ENCODE measurements around the gene MXI1.
A peak's percentile ranks its signal among the peaks of the same experiment; 100 is the strongest.

The MXI1 gene

DNA sequence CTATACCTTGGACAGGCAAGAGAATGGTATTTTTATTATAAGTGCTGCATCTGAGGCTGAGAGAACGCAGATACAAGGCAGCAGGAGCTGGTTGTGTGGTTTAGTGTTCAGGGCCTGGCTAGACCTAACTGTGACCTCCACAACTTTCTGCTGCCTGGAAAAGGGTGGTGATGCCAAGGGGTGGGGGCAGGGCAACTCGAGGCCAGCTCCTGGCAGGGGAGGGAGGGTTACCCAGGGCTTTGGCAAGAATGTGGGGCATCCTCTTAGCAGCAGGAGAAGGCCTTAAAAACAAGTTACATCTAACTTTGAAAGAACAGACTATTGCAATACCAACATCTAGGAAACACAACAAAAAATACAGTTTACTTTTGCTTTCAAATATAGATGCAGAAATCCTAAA, 13.0 kb downstream of the MXI1 start:
- TF ChIP-seq, protein P1, sequence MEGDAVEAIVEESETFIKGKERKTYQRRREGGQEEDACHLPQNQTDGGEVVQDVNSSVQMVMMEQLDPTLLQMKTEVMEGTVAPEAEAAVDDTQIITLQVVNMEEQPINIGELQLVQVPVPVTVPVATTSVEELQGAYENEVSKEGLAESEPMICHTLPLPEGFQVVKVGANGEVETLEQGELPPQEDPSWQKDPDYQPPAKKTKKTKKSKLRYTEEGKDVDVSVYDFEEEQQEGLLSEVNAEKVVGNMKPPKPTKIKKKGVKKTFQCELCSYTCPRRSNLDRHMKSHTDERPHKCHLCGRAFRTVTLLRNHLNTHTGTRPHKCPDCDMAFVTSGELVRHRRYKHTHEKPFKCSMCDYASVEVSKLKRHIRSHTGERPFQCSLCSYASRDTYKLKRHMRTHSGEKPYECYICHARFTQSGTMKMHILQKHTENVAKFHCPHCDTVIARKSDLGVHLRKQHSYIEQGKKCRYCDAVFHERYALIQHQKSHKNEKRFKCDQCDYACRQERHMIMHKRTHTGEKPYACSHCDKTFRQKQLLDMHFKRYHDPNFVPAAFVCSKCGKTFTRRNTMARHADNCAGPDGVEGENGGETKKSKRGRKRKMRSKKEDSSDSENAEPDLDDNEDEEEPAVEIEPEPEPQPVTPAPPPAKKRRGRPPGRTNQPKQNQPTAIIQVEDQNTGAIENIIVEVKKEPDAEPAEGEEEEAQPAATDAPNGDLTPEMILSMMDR (IDR thresholded peaks at IDR 0.05; ENCODE audit: extremely low read depth, insufficient read depth, missing control alignments), result no peak
- DNase-seq (ENCODE audit: low spot score), result no peak
- in situ Hi-C loops (cut with MboI; ENCODE audit: low pct_unique_long_range_greater_than_20kb, low sequenced_read_pairs, unreplicated experiment), result no loop called here

DNA sequence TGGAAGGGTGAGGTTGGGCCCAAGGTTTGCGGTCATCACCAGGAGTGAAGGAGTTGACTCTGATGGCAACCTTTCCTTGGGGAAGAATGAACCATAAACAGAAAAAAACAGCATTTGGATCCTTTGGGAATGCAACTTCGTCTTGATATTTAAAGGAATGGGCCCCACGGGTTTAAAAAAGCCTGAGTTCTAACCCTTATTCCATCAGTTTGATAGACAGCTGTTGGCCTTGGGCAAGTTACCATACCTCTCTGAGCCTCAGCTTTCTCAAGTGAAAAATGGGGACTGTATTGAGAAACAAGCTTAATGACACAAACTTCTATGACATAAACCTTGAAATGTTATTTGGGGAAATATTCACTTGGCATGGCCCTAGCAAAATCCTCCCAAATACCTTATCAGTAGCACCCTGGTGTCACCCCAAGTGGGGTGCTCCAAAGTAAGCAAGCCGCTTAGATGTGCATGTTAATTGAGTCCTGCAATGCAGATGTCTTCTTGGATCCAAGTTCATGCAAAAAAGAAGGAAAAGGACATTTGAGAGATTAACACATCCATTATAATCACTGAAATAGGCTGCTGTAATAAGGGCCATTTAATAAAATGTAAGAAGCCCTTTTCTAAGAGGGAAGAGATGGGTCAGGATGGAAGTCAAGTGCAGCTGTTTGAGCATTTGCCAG, 13.8 kb downstream of the MXI1 start:
- in situ Hi-C loops (cut with MboI; ENCODE audit: low pct_unique_long_range_greater_than_20kb, low sequenced_read_pairs, unreplicated experiment), result no loop called here
- TF ChIP-seq, protein P1 (IDR thresholded peaks at IDR 0.05; ENCODE audit: extremely low read depth, insufficient read depth, missing control alignments), result no peak
- DNase-seq (ENCODE audit: low spot score), result no peak

DNA sequence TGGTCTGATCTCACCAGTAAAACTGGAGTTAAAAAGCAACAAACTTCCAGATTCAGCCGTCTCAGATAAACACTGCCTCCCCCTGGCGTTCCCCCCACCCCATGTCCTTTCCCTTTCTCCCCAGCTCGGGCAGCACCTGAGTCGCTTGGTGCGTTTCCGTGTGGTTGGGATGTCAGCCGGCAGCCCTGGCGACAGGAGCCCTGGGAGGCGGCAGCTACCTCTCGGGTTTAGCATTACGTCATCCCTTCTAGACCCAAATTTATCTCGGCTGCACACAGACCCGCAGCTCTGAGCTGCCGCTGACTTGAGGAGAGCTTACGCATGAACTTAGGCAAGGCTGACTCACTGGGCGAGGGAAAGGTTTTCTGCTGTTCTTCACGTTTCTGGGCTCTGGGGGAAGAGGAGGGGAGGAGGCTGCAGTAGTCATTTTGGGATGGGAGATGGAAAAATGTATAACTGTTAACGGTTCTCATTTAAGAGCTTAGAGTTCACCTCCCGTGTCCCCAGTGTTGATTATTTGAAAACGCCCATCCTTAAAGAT, 14.4 kb downstream of the MXI1 start:
- in situ Hi-C loops (cut with MboI; ENCODE audit: low pct_unique_long_range_greater_than_20kb, low sequenced_read_pairs, unreplicated experiment), result no loop called here
- TF ChIP-seq, protein P1 (IDR thresholded peaks at IDR 0.05; ENCODE audit: extremely low read depth, insufficient read depth, missing control alignments), result peak; percentile 32
- peak; percentile 65 for DNase-seq (ENCODE audit: low spot score)

DNA sequence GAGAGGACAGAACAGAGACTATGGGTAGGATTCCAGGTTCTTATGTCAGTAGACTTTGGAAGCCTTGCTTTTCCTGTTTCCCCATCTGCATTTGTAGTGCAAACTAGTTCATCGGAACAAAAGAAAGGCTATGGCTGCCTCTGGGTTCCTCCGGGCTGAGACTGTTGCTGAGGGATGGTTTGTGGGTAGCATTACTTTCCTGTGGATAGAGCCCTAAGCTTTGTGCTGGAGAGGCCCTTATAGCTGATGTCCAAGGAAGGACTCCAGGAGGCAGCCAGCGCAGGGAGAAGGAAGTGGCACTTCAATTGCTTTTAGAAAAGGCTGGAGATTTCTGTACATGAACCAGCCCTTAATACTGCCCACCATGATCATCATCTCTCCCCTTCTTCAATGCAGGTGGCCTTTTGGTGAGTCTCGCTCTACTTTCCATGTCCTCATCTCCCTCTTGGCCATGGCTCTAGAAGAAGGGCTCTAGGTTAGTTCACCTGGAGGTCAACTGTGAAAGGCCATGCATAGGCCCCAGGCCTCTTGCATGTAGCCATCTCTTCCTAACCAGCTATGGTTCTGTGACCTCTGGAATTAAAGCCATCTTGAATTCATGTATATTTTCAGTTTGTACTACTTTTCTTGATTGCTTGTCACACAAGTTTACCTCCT, 15.4 kb downstream of the MXI1 start:
- in situ Hi-C loops (cut with MboI; ENCODE audit: low pct_unique_long_range_greater_than_20kb, low sequenced_read_pairs, unreplicated experiment), result no loop called here
- TF ChIP-seq, protein P1 (IDR thresholded peaks at IDR 0.05; ENCODE audit: extremely low read depth, insufficient read depth, missing control alignments), result no peak
- DNase-seq (ENCODE audit: low spot score), result no peak

DNA sequence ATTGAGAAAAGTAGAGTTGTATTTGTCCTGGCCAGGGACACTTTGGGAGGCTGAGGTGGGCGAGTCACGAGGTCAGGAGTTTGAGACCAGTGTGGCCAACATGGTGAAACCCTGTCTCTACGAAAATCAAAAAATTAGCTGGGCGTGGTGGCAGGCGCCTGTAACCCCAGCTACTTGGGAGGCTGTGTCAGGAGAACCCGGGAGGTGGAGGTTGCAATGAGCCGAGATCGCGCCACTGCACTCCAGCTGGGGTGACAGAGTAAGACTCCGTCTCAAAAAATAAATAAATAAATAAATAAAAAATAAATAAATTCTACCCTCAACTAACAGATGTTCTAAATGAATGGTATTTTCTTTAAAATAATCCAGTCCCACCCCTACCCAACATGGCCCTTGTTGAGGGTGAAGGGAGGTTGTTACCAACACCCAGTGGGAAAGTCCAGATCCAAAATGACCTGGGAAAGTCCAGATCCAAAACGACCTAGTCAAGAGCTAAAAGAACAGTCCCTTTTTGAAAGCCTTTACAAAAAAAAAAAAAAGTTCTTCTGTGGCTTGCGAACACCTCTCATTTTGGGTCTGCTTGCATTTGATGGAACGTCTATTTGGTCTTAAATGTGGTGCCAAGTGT, 16.0 kb downstream of the MXI1 start:
- in situ Hi-C loops (cut with MboI; ENCODE audit: low pct_unique_long_range_greater_than_20kb, low sequenced_read_pairs, unreplicated experiment), result no loop called here
- no peak for DNase-seq (ENCODE audit: low spot score)
- TF ChIP-seq, protein P1 (IDR thresholded peaks at IDR 0.05; ENCODE audit: extremely low read depth, insufficient read depth, missing control alignments), result no peak

DNA sequence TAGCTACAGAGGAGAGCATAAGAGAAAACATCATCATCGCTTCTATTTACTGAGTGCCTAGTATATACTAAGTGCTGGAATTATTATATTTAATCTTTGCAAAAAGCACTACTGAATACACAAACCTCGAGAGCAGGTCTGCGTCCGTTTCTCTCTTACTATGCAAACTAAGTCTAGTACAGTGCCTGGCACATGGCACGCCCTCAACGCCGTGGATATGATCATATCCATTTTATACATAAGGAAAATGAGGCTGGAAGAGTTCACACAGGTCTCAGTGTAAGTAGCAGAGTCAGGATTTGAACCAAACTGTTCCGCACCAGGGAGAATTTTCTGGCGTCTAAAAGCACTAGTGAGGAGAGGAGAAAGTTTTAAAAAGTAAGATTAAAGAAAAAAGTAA, 17.6 kb downstream of the MXI1 start:
- DNase-seq (ENCODE audit: low spot score), result no peak
- TF ChIP-seq, protein P1 (IDR thresholded peaks at IDR 0.05; ENCODE audit: extremely low read depth, insufficient read depth, missing control alignments), result no peak
- in situ Hi-C loops (cut with MboI; ENCODE audit: low pct_unique_long_range_greater_than_20kb, low sequenced_read_pairs, unreplicated experiment), result no loop called here

Measured in GM13977 (cell line).